Activated B cell treated with CpG ODN at 0.5 μM for 24 hours (primary cell): ENCODE results near the gene NPR2. TPM values are rescaled to one million over a fixed set of nuclear protein-coding genes. Genes with fewer than 3 reads are reported as not detected.

ENCODE experiments used
- ATAC-seq: fragments of 200-7000 bp; cut with Tn5 transposase; one replicate; pipeline ENCODE4 v1.10.0; 2021; ENCODE audit warnings: low read depth, mild to moderate bottlenecking, moderate library complexity
- CTCF ChIA-PET: fragments of 350-600 bp; sonication (Branson Sonifier 250); formaldehyde crosslinking; loops from one replicate; lab custom pipeline; 2021; ENCODE audit warnings: antibody characterized with exemption; lab: Charles Lee
- POLR2A ChIA-PET: fragments of 350-600 bp; sonication (Branson Sonifier 250); formaldehyde crosslinking; loops from one replicate; lab custom pipeline; 2021; ENCODE audit warnings: antibody characterized with exemption; lab: Charles Lee
- DNase-seq: peaks from one replicate; pipeline ENCODE4 v3.0.0; 2022
- H3K27ac Mint-ChIP-seq: one replicate; pipeline ENCODE4 v1.8.0; 2020; ENCODE audit warnings: mixed read lengths
- H3K27me3 Mint-ChIP-seq: one replicate; pipeline ENCODE4 v1.8.0; 2021; ENCODE audit warnings: mixed read lengths
- H3K36me3 Mint-ChIP-seq: one replicate; pipeline ENCODE4 v1.8.0; 2021; ENCODE audit warnings: low read depth, mixed read lengths
- H3K4me1 Mint-ChIP-seq: one replicate; pipeline ENCODE4 v1.8.0; 2021; ENCODE audit warnings: mixed read lengths
- H3K4me3 Mint-ChIP-seq: one replicate; pipeline ENCODE4 v1.8.0; 2020; ENCODE audit warnings: mild to moderate bottlenecking, mixed read lengths
- H3K9me3 Mint-ChIP-seq: one replicate; pipeline ENCODE4 v1.8.0; 2020; ENCODE audit warnings: mixed read lengths
- intact Hi-C: fragments of 100-400 bp; cut with micrococcal nuclease; formaldehyde crosslinking; loops from one replicate; pipeline ENCODE4 v1.15.1; 2024
- total RNA-seq: library from RNA; stranded (reverse); gene quantifications from 2 replicates; pipeline ENCODE4 v1.2.3, GENCODE V29; 2022
- TF ChIP-seq, protein P1 (sequence below): fragments of 200-600 bp; IDR thresholded peaks from one replicate; pipeline ENCODE4 v1.8.0; 2022; ENCODE audit warnings: antibody characterized with exemption, mild to moderate bottlenecking

NPR2 gene
- total RNA-seq, 1 donor from 2014 or later = 4.6 TPM

DNA sequence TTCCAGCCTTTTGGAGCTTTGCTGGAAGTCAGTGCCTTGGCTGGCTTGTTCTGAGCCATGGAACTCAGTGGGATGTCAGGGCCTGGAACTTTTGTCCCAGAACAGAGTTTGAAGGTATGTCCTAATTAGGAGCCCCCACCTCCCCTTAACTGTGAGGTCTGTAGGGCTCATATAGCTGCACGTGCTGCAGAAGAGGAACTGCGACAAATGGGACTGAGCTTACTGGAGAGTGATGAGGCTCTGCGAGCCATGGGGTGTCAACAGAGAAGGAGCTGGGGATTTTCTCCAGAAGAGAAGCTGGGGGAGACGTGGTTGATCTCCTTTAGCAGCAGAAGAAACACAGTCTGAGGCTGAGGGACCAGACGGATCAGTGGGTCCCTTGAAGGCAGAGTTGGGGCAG is 48.5 kb downstream of the NPR2 start:
- intact Hi-C loops = no loop called here
- H3K9me3 Mint-ChIP-seq = no peaks in the 10 kb centered on the region
- H3K27ac Mint-ChIP-seq = no peak overlapping the region
- POLR2A ChIA-PET = interaction anchor here (0.9 kb wide), 1 partner anchor 11 kb away, joined by 4 read pairs; the partner anchor contains the start of genes FAM221B and TMEM8B
- ATAC-seq = peak; percentile 51
- no peak overlapping the region for H3K4me3 Mint-ChIP-seq
- DNase-seq = no peak
- H3K27me3 Mint-ChIP-seq = no peaks in the 10 kb centered on the region
- TF ChIP-seq, protein P1, sequence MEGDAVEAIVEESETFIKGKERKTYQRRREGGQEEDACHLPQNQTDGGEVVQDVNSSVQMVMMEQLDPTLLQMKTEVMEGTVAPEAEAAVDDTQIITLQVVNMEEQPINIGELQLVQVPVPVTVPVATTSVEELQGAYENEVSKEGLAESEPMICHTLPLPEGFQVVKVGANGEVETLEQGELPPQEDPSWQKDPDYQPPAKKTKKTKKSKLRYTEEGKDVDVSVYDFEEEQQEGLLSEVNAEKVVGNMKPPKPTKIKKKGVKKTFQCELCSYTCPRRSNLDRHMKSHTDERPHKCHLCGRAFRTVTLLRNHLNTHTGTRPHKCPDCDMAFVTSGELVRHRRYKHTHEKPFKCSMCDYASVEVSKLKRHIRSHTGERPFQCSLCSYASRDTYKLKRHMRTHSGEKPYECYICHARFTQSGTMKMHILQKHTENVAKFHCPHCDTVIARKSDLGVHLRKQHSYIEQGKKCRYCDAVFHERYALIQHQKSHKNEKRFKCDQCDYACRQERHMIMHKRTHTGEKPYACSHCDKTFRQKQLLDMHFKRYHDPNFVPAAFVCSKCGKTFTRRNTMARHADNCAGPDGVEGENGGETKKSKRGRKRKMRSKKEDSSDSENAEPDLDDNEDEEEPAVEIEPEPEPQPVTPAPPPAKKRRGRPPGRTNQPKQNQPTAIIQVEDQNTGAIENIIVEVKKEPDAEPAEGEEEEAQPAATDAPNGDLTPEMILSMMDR = no peak
- H3K36me3 Mint-ChIP-seq = no peaks in the 10 kb centered on the region
- CTCF ChIA-PET = interaction anchor here (1.5 to 6.0 kb wide), 2 partner anchors 14 to 42 kb away, joined by 6 to 28 read pairs; no protein-coding TSS in a partner anchor
- peaks cover 50% of the 10 kb centered on the region for H3K4me1 Mint-ChIP-seq

DNA sequence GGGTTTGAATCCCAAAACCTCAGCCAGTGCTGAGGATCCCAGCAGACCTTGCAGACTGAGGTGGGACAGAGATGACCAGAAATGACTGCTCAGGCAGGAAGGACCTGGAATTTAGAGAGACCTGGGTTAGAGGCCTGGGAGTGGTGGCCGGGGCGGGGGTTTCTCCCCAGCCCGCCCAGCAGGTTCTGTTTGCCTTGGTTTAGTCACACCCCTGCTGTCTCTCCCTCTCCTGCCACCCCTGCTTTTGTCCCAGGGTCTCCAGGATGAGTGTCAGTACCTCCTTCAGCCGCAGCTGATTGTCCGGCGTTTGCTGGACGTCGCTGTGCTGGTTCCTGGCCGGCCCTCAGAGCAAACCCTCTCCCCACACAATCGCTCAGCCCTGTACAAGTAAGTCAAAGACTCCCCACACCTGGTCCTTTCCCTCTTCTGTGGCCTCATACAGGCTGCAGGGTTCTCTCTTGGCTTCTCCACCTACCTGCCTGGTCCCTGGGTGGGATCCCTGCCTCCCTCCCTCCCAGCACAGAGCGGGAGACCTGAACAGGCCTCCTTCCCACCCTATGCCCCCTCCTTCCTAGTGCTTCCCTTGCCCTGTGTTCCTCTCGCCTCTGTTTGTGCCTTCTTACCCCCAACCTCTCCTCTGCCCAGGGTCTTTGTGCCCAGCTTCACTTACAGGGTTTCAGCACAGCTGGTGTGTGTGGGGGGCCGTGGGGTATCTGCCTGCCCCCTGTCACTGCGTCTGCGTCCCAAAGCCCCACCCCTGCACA is 49.7 kb downstream of the NPR2 start:
- no peak for DNase-seq
- intact Hi-C loops = no loop called here
- POLR2A ChIA-PET = interaction anchor here (1.2 to 1.4 kb wide), 2 partner anchors 12 to 27 kb away, joined by 3 to 4 read pairs; partner anchors contain the start of genes FAM221B and HINT2
- Mint-ChIP-seq H3K4me1 (peaks cover 53% of the 10 kb centered on the region), H3K4me3 (no peak overlapping the region), H3K36me3 (no peaks in the 10 kb centered on the region), H3K27me3 (no peaks in the 10 kb centered on the region), H3K27ac (no peak overlapping the region), H3K9me3 (no peaks in the 10 kb centered on the region)
- CTCF ChIA-PET = interaction anchor here (0.8 to 6.0 kb wide), 4 partner anchors 14 to 1669 kb away, joined by 3 to 28 read pairs (median 8); no protein-coding TSS in a partner anchor
- no peak for ATAC-seq
- TF ChIP-seq, protein P1 = no peak

GRCh38 chr9:35841645-35841900 is 50.2 kb downstream of the NPR2 start:
- H3K9me3 Mint-ChIP-seq = no peaks in the 10 kb centered on the region
- H3K4me3 Mint-ChIP-seq = no peak overlapping the region
- no peak overlapping the region for H3K27ac Mint-ChIP-seq
- TF ChIP-seq, protein P1 = no peak
- ATAC-seq = no peak
- CTCF ChIA-PET = interaction anchor here (0.8 to 2.1 kb wide), 3 partner anchors 13 to 1670 kb away, joined by 3 to 10 read pairs (median 4); partner anchors contain the start of gene TMEM8B
- no peak for DNase-seq
- H3K4me1 Mint-ChIP-seq = peaks cover 56% of the 10 kb centered on the region
- POLR2A ChIA-PET = interaction anchor here (1.2 to 1.4 kb wide), 2 partner anchors 13 to 27 kb away, joined by 3 to 4 read pairs; partner anchors contain the start of genes FAM221B and HINT2
- H3K27me3 Mint-ChIP-seq = no peaks in the 10 kb centered on the region
- intact Hi-C loops = no loop called here
- H3K36me3 Mint-ChIP-seq = no peaks in the 10 kb centered on the region

DNA sequence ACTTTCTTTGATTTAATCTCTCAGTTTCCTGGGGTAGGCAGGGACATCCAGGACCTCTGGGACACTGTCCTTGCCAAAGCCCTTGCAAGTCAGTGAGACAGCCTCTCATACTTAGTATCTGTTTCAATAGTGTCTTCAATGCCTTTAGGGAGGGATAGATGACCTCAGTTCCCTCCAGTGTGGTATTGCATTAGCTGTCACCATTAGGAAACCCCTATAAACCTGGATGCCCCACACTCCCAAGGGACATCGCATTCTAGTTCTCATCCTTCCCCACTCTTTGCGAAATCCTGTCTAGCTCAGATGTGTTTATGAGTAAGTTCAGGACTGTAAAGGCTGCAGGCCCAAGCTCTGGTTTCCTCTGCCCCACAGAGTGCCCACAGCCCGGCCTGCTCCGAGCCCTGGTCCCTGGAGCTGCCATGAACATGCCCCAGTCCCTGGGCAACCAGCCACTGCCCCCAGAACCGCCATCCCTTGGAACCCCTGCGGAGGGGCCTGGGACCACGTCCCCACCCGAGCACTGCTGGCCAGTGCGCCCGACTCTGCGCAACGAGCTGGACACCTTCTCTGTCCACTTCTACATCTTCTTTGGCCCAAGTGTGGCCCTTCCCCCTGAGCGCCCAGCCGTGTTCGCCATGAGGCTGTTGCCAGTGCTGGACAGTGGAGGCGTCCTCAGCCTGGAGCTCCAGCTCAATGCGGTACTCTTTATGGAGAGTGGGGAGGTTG is 50.8 kb downstream of the NPR2 start:
- ATAC-seq (no peak), DNase-seq (no peak)
- TF ChIP-seq, protein P1 = no peak
- H3K27me3 Mint-ChIP-seq = no peaks in the 10 kb centered on the region
- peaks cover 62% of the 10 kb centered on the region for H3K4me1 Mint-ChIP-seq
- H3K4me3 Mint-ChIP-seq = no peak overlapping the region
- H3K27ac Mint-ChIP-seq = no peak overlapping the region
- no peaks in the 10 kb centered on the region for H3K36me3 Mint-ChIP-seq
- intact Hi-C loops = no loop called here
- ChIA-PET POLR2A (interaction anchor here (0.7 to 1.2 kb wide), 2 partner anchors 13 to 151 kb away, joined by 3 to 4 read pairs; partner anchors contain the start of gene FAM221B), CTCF (interaction anchor here (0.8 to 2.1 kb wide), 4 partner anchors 8 to 1670 kb away, joined by 3 to 10 read pairs (median 4); partner anchors contain the start of gene TMEM8B)
- H3K9me3 Mint-ChIP-seq = no peaks in the 10 kb centered on the region
